HG03196 (cell line): ENCODE results near the gene CCSER1.
"Not testable (repeated sequence)": the region's sequence is repeated elsewhere in the genome, so short reads cannot be mapped to it uniquely, and the experiment has no call there.

ENCODE experiments used
- ATAC-seq: cut with Tn5 transposase; IDR thresholded peaks from one replicate; pipeline ENCODE4 v1.9.1; 2021; ENCODE audit not compliant: unreplicated experiment

CCSER1 gene

GRCh38 chr4:90281541-90282355, 154.6 kb downstream of the CCSER1 start:
- ATAC-seq: no peak

- ATAC-seq: no peak
These were observed 163.2 kb downstream of the CCSER1 start for GRCh38 chr4:90290345-90290744.

- no peak for ATAC-seq
These were observed 165.2 kb downstream of the CCSER1 start for GRCh38 chr4:90292438-90292837.

- ATAC-seq: no peak
These were observed 166.1 kb downstream of the CCSER1 start for GRCh38 chr4:90293320-90293719.

- no peak for ATAC-seq
These were observed 172.2 kb downstream of the CCSER1 start for GRCh38 chr4:90299373-90299772.

GRCh38 chr4:90306810-90307209, 179.6 kb downstream of the CCSER1 start:
- ATAC-seq: no peak

GRCh38 chr4:90317140-90317539, 189.9 kb downstream of the CCSER1 start:
- not testable (repeated sequence) for ATAC-seq

GRCh38 chr4:90317785-90318184, 190.6 kb downstream of the CCSER1 start:
- no peak for ATAC-seq

- ATAC-seq: no peak
These were observed 191.0 kb downstream of the CCSER1 start for GRCh38 chr4:90318193-90318592.

GRCh38 chr4:90328558-90328957, 201.4 kb downstream of the CCSER1 start:
- ATAC-seq: no peak

- no peak for ATAC-seq
These were observed 203.4 kb downstream of the CCSER1 start for GRCh38 chr4:90330546-90330945.

GRCh38 chr4:90345549-90346215, 218.5 kb downstream of the CCSER1 start:
- no peak for ATAC-seq

GRCh38 chr4:90349636-90350035, 222.4 kb downstream of the CCSER1 start:
- no peak for ATAC-seq

GRCh38 chr4:90357117-90357710, 230.0 kb downstream of the CCSER1 start:
- ATAC-seq: no peak

GRCh38 chr4:90375081-90375480, 247.9 kb downstream of the CCSER1 start:
- ATAC-seq: no peak

- ATAC-seq: no peak
These were observed 266.0 kb downstream of the CCSER1 start for GRCh38 chr4:90393215-90393614.

GRCh38 chr4:90403781-90404180, 276.6 kb downstream of the CCSER1 start:
- no peak for ATAC-seq

- ATAC-seq: not testable (repeated sequence)
These were observed 280.7 kb downstream of the CCSER1 start for GRCh38 chr4:90407897-90408296.

- not testable (repeated sequence) for ATAC-seq
These were observed 285.6 kb downstream of the CCSER1 start for GRCh38 chr4:90412786-90413185.

GRCh38 chr4:90415116-90415515, 287.9 kb downstream of the CCSER1 start:
- no peak for ATAC-seq

GRCh38 chr4:90419124-90419711, 292.0 kb downstream of the CCSER1 start:
- ATAC-seq: peak; percentile 88

- no peak for ATAC-seq
These were observed 294.0 kb downstream of the CCSER1 start for GRCh38 chr4:90421161-90421560.
